Heart left ventricle (tissue), 13 donors: ENCODE measurements around the gene GH1.

Experiments used
- POLR2A ChIP-seq, 2 donors: fragments of 450-650 bp; IDR thresholded peaks; one replicate each; pipeline ENCODE4 v1.6.1; 2017; ENCODE audit warnings: antibody characterized with exemption in 2 of 2, mild to moderate bottlenecking in 2 of 2, moderate library complexity in 2 of 2
- TF ChIP-seq, protein P1 (sequence below), 12 donors: fragments of 200-600 bp; sonication (generic) in 4 of 12; IDR thresholded peaks; one replicate each; pipeline versions ENCODE4 v1.5.0 to v1.8.0; 2018 to 2022; ENCODE audit warnings: antibody characterized with exemption in 12 of 12, mild to moderate bottlenecking in 5 of 12
- donor health status: ischemic (EF 13 %, LVEDD 7.1; RV severe dilation, severe dysfunction).
- donor health status: DM: no; HTN: yes; CAD: no.
- donor health status: DM: no; HTN: no; CAD: no.
- donor health status: ischemic (EF 25% LVEDD 6.9; RV normal size, moderate dysfunction).
- donor health status: ischemic (EF 25% LVEDD 5.7; RV mildly dilated, moderate dysfunction).
- donor health status: ischemic (EF 35%, LVEDD 5.7; RV mildly dilated, moderate dysfunction).
- donor health status: nonischemic (EF 11% LVEDD 7.7; RV severe dilation, severe dysfunction).
- donor health status: DM: yes; HTN: yes; CAD: no.
- donor health status: PGD.
- donor health status: ischemic (EF 29% LVEDD 5.4; RV normal size, mild dysfunction).
- donor health status: nonischemic (EF 23%, LVEDD 6.1; RV moderate dilation, normal function).

DNA sequence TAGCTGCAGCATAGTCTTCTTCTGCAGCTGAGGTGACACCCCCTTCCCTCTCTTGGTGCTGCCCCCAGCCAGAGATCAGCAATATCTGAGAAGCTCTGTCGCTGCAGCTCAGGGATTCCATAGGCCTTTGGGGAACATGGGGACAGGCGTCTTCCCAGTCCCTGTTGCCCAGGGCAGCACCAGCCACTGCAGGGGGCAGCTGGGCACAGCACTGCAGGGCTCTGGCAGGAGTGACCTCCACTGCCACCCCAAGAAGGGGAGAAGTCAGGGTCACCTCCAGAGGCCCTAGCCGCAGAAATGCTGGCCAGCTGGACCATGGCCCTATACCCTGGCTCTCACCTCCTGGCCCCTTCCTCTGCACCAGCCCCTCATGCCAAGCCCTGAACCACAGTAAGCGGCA is 37.2 kb upstream of the GH1 start:
- no peak for TF ChIP-seq POLR2A (IDR thresholded peaks at IDR 0.05)
- TF ChIP-seq, protein P1, sequence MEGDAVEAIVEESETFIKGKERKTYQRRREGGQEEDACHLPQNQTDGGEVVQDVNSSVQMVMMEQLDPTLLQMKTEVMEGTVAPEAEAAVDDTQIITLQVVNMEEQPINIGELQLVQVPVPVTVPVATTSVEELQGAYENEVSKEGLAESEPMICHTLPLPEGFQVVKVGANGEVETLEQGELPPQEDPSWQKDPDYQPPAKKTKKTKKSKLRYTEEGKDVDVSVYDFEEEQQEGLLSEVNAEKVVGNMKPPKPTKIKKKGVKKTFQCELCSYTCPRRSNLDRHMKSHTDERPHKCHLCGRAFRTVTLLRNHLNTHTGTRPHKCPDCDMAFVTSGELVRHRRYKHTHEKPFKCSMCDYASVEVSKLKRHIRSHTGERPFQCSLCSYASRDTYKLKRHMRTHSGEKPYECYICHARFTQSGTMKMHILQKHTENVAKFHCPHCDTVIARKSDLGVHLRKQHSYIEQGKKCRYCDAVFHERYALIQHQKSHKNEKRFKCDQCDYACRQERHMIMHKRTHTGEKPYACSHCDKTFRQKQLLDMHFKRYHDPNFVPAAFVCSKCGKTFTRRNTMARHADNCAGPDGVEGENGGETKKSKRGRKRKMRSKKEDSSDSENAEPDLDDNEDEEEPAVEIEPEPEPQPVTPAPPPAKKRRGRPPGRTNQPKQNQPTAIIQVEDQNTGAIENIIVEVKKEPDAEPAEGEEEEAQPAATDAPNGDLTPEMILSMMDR (IDR thresholded peaks at IDR 0.05) = no peak
